H4 (cell line): ENCODE results near the gene TMEM87A. TPM values are rescaled to one million over a fixed set of nuclear protein-coding genes. Genes with fewer than 3 reads are reported as not detected.
A peak's percentile ranks its signal among the peaks of the same experiment; 100 is the strongest.
"Not testable (repeated sequence)": the region's sequence is repeated elsewhere in the genome, so short reads cannot be mapped to it uniquely, and the experiment has no call there.

Experiments
- DNase-seq: peaks from one replicate; pipeline ENCODE4 v3.0.0-alpha.2; 2015; ENCODE audit warnings: low spot score
- total RNA-seq: library from RNA; depleted of rRNA; stranded (reverse); fragments of >200 nt; shearing (Covaris generic); gene quantifications from 2 replicates; pipeline ENCODE4 v1.2.3, GENCODE V29; 2014; rRNA removed

Gene TMEM87A
- 46.7 and 52.1 TPM in 2 replicates for total RNA-seq

GRCh38 chr15:42272939-42273899 is at the start of gene TMEM87A, which contains the start of gene GANC:
Gene TMEM87A (minus strand): TSS chr15:42273433. CDS start chr15:42273398, 35 bp downstream.
Gene GANC (plus strand): TSS chr15:42273201. CDS start chr15:42274482, 1,281 bp downstream.
- peak; percentile 98 for DNase-seq

GRCh38 chr15:42319206-42319605 is 46.0 kb upstream of the TMEM87A start:
- DNase-seq = no peak

- not testable (repeated sequence) for DNase-seq
Observed at GRCh38 chr15:42316282-42316805, 43.1 kb upstream of the TMEM87A start.

GRCh38 chr15:42315521-42315920 is 42.3 kb upstream of the TMEM87A start:
- DNase-seq = no peak

GRCh38 chr15:42314818-42315217 is 41.6 kb upstream of the TMEM87A start:
- no peak for DNase-seq

GRCh38 chr15:42313463-42313862 is 40.2 kb upstream of the TMEM87A start:
- DNase-seq = no peak

- no peak for DNase-seq
Observed at GRCh38 chr15:42306681-42307080, 33.4 kb upstream of the TMEM87A start.

- DNase-seq = not testable (repeated sequence)
Observed at GRCh38 chr15:42301004-42301403, 27.8 kb upstream of the TMEM87A start.

GRCh38 chr15:42289166-42289565 is 15.9 kb upstream of the TMEM87A start:
- no peak for DNase-seq

- no peak for DNase-seq
Observed at GRCh38 chr15:42287931-42288330, 14.7 kb upstream of the TMEM87A start.

GRCh38 chr15:42286445-42287029 is 13.3 kb upstream of the TMEM87A start:
- DNase-seq = no peak

GRCh38 chr15:42285034-42285433 is 11.8 kb upstream of the TMEM87A start:
- no peak for DNase-seq

- no peak for DNase-seq
Observed at GRCh38 chr15:42284551-42284950, 11.3 kb upstream of the TMEM87A start.

GRCh38 chr15:42283671-42284070 is 10.4 kb upstream of the TMEM87A start:
- no peak for DNase-seq

- DNase-seq = no peak
Observed at GRCh38 chr15:42282926-42283325, 9.7 kb upstream of the TMEM87A start.

GRCh38 chr15:42282344-42282743 is 9.1 kb upstream of the TMEM87A start:
- DNase-seq = no peak

- no peak for DNase-seq
Observed at GRCh38 chr15:42279234-42279723, 6.0 kb upstream of the TMEM87A start.

- DNase-seq = no peak
Observed at GRCh38 chr15:42276762-42277161, 3.5 kb upstream of the TMEM87A start.

- no peak for DNase-seq
Observed at GRCh38 chr15:42275780-42276391, 2.7 kb upstream of the TMEM87A start.

- no peak for DNase-seq
Observed at GRCh38 chr15:42274702-42274989, 1.4 kb upstream of the TMEM87A start.

- peak; percentile 14 for DNase-seq
Observed at GRCh38 chr15:42273900-42274701, 868 bp upstream of the TMEM87A start.
